PC-9 (cell line): ENCODE measurements around the gene TENM4. TPM values are rescaled to one million over a fixed set of nuclear protein-coding genes. Genes with fewer than 3 reads are reported as not detected.

Source experiments
- BruUV-seq: library from RNA; stranded (reverse); fragments of 400-500 nt; replicated peaks from 2 replicates; lab custom pipeline; 2021; lab: Mats Ljungman, UMichigan
- CTCF ChIA-PET: fragments of 300-600 bp; sonication (Branson Sonifier 250); formaldehyde crosslinking; loops from one replicate; lab custom pipeline; 2022; ENCODE audit warnings: antibody characterized with exemption; lab: Charles Lee
- POLR2A ChIA-PET: fragments of 300-600 bp; sonication (Branson Sonifier 250); formaldehyde crosslinking; loops from one replicate; lab custom pipeline; 2022; ENCODE audit warnings: antibody characterized with exemption; ENCODE audit not compliant: unreplicated experiment; lab: Charles Lee
- DNase-seq, 2 experiments: peaks; one replicate each; pipeline versions ENCODE4 v3.0.0 to v3.0.0-alpha.2; 2015 to 2022; ENCODE audit warnings: mixed read lengths in 1 of 2
- H2AFZ ChIP-seq: fragments of 200-600 bp; sonication (generic); 2 replicates; pipeline ENCODE4 v1.8.1; 2017; ENCODE audit warnings: antibody characterized with exemption
- H3F3A ChIP-seq: fragments of 200-600 bp; sonication (generic); 2 replicates; pipeline ENCODE4 v1.8.1; 2017; ENCODE audit warnings: antibody characterized with exemption, mild to moderate bottlenecking, low read depth; ENCODE audit not compliant: insufficient read depth
- H3K27ac ChIP-seq: fragments of 200-600 bp; sonication (generic); 2 replicates; pipeline ENCODE4 v1.6.1; 2016; ENCODE audit warnings: mixed run types
- H3K27me3 ChIP-seq: fragments of 200-600 bp; sonication (generic); 2 replicates; pipeline ENCODE4 v1.6.1; 2016; ENCODE audit warnings: low read depth, mixed run types; ENCODE audit not compliant: insufficient read depth
- H3K36me3 ChIP-seq: fragments of 200-600 bp; sonication (generic); 2 replicates; pipeline ENCODE4 v1.6.1; 2016; ENCODE audit warnings: low read depth, mixed run types
- H3K4me1 ChIP-seq: fragments of 200-600 bp; sonication (generic); replicated peaks from 2 replicates; pipeline ENCODE4 v1.6.1; 2016; ENCODE audit warnings: mixed run types; ENCODE audit not compliant: insufficient read depth
- H3K4me2 ChIP-seq: fragments of 200-600 bp; sonication (generic); 2 replicates; pipeline ENCODE4 v1.6.1; 2017; ENCODE audit warnings: mixed run types
- H3K4me3 ChIP-seq: fragments of 200-600 bp; sonication (generic); 2 replicates; pipeline ENCODE4 v1.6.1; 2016; ENCODE audit warnings: mixed run types
- H3K79me2 ChIP-seq: fragments of 200-600 bp; sonication (generic); 2 replicates; pipeline ENCODE4 v1.6.1; 2017; ENCODE audit warnings: low read depth, mixed run types
- H3K9me2 ChIP-seq: fragments of 200-600 bp; sonication (generic); 2 replicates; pipeline ENCODE4 v1.8.1; 2017; ENCODE audit warnings: mild to moderate bottlenecking; ENCODE audit not compliant: insufficient read depth
- H3K9me3 ChIP-seq: fragments of 200-600 bp; sonication (generic); 2 replicates; pipeline ENCODE4 v1.8.1; 2016; ENCODE audit warnings: low read depth; ENCODE audit not compliant: insufficient read depth
- H4K20me1 ChIP-seq: fragments of 200-600 bp; sonication (generic); 2 replicates; pipeline ENCODE4 v1.8.1; 2017; ENCODE audit not compliant: insufficient read depth
- CTCF ChIP-seq: fragments of 200-600 bp; sonication (generic); conservative IDR thresholded peaks from 2 replicates; pipeline ENCODE4 v1.6.1; 2017; ENCODE audit warnings: mixed run types, antibody characterized with exemption, mild to moderate bottlenecking, moderate library complexity
- EZH2 ChIP-seq: fragments of 200-600 bp; sonication (generic); IDR thresholded peaks from 2 replicates; pipeline ENCODE4 v1.8.0; 2017; ENCODE audit warnings: antibody characterized with exemption, low read depth
- intact Hi-C: fragments of 100-400 bp; cut with micrococcal nuclease; formaldehyde crosslinking; loops from one replicate; pipeline ENCODE4 v1.10.0; 2022; ENCODE audit not compliant: unreplicated experiment
- total RNA-seq: library from RNA; stranded (reverse); gene quantifications from 2 replicates; pipeline ENCODE4 v1.2.3, GENCODE V29; 2021

TENM4 gene
- total RNA-seq, 1 experiment from 2014 or later: not detected

- Histone ChIP-seq H3K9me3 (no peaks in the 10 kb centered on the region), H3K27me3 (peaks cover 52% of the 10 kb centered on the region), H4K20me1 (no peaks in the 10 kb centered on the region), H2AFZ (no peak overlapping the region), H3K27ac (no peak overlapping the region), H3K9me2 (no peaks in the 10 kb centered on the region), H3K4me2 (no peak overlapping the region), H3K4me1 (no peaks in the 10 kb centered on the region), H3F3A (no peaks in the 10 kb centered on the region), H3K79me2 (no peaks in the 10 kb centered on the region), H3K4me3 (no peak overlapping the region), H3K36me3 (no peaks in the 10 kb centered on the region)
- no TSS peak for BruUV-seq
- intact Hi-C loops: no loop called here
- POLR2A ChIA-PET: no interaction called here
- DNase-seq: no peak
- TF ChIP-seq EZH2 (no peak), CTCF (no peak)
- CTCF ChIA-PET: no interaction called here
Measured at GRCh38 chr11:79035881-79036280, 404.9 kb downstream of the TENM4 start.

- Histone ChIP-seq H3K4me3 (no peak overlapping the region), H3K4me2 (no peak overlapping the region), H3F3A (no peaks in the 10 kb centered on the region), H4K20me1 (no peaks in the 10 kb centered on the region), H3K36me3 (no peaks in the 10 kb centered on the region), H3K27me3 (peaks cover 62% of the 10 kb centered on the region), H2AFZ (no peak overlapping the region), H3K79me2 (no peaks in the 10 kb centered on the region), H3K9me3 (no peaks in the 10 kb centered on the region), H3K9me2 (no peaks in the 10 kb centered on the region), H3K4me1 (no peaks in the 10 kb centered on the region), H3K27ac (no peak overlapping the region)
- CTCF ChIA-PET: no interaction called here
- BruUV-seq: no TSS peak
- TF ChIP-seq CTCF (no peak), EZH2 (no peak)
- intact Hi-C loops: no loop called here
- POLR2A ChIA-PET: no interaction called here
- DNase-seq: no peak
Measured at GRCh38 chr11:79033833-79034232, 407.0 kb downstream of the TENM4 start.

DNA sequence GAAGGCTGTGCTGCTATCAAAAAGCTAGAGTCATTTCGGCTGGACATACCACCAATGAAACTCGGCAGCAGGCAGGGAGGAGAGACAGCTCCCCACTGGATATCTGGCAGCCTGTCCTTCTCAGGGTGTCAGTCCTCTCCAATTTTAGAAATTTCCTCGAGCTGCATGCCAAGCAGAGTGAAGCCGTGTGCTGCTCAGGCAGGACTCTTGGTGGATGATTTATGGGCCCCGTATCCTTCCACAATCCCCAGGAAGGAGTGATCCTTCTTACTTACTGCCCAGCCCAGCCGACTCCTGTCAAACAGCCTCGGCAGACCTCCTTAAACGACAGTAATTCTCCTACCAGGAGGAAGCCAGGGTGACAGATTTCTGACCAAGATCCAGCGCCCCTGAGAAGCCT, 410.4 kb downstream of the TENM4 start:
- TF ChIP-seq CTCF (no peak), EZH2 (no peak)
- DNase-seq: no peak
- no peak overlapping the region for H2AFZ ChIP-seq
- no peaks in the 10 kb centered on the region for H3K9me3 ChIP-seq
- BruUV-seq: no TSS peak
- H3K27ac ChIP-seq: no peak overlapping the region
- no peak overlapping the region for H3K4me2 ChIP-seq
- intact Hi-C loops: no loop called here
- no peak overlapping the region for H3K4me3 ChIP-seq
- no peaks in the 10 kb centered on the region for H3K79me2 ChIP-seq
- ChIA-PET POLR2A (no interaction called here), CTCF (no interaction called here)
- H3K36me3 ChIP-seq: no peaks in the 10 kb centered on the region
- H3K4me1 ChIP-seq: no peaks in the 10 kb centered on the region
- H4K20me1 ChIP-seq: no peaks in the 10 kb centered on the region
- no peaks in the 10 kb centered on the region for H3K9me2 ChIP-seq
- peaks cover 86% of the 10 kb centered on the region for H3K27me3 ChIP-seq
- H3F3A ChIP-seq: no peaks in the 10 kb centered on the region
